PFSK-1 (cell line): ENCODE data around the gene RIPK1.

Experiments used
- POLR2AphosphoS5 ChIP-seq: IDR thresholded peaks from 2 replicates; pipeline ENCODE4 v1.6.1; 2012; ENCODE audit warnings: low read depth, mild to moderate bottlenecking, control low read depth, low read length, moderate library complexity
- SIN3A ChIP-seq: IDR thresholded peaks from 2 replicates; pipeline ENCODE4 v1.6.1; 2012; ENCODE audit warnings: mild to moderate bottlenecking, low read length, moderate library complexity, borderline replicate concordance; ENCODE audit not compliant: insufficient read depth
- TAF1 ChIP-seq: IDR thresholded peaks from 2 replicates; pipeline ENCODE4 v1.6.1; 2012; ENCODE audit warnings: low read length, control low read depth, borderline replicate concordance; ENCODE audit not compliant: insufficient read depth

- TF ChIP-seq POLR2AphosphoS5 (no peak), TAF1 (no peak), SIN3A (no peak)
Measured at GRCh38 chr6:3108746-3109414, 40.6 kb downstream of the RIPK1 start.
